Skin of body (tissue), 2 donors: Measurements from ENCODE around the gene FAM13C. TPM values are rescaled to one million over a fixed set of nuclear protein-coding genes. Genes with fewer than 3 reads are reported as not detected.

ENCODE experiments used
- DNase-seq: peaks from one replicate; lab custom pipeline; 2025; lab: John Stamatoyannopoulos, UW
- total RNA-seq: library from RNA; depleted of rRNA; stranded (reverse); fragments of >200 nt; gene quantifications from one replicate; pipeline ENCODE4 v1.2.3, GENCODE V29; 2014

Gene FAM13C
- total RNA-seq, 1 donor from 2014 or later = 16.8 TPM

- DNase-seq = no peak
These were observed 45.3 kb downstream of the FAM13C start for GRCh38 chr10:59317066-59317465.

DNA sequence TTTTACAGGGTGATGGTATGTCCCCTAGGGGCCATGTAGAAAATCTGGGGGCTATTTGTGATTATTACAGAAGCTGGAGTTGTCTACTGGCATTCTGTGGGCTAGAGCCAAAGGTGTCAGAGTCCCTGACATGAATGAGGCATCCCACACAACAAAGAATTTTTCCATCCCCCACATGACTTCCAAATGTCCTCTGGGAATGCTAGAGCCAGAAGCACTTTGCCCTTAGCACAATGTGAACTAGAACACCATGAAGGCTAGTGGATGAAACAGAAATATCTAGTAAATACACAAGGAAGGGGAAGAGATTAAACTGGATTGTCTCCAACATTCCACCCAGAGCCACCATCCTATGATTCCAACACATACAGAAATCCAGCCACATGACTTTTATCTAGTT is 46.9 kb downstream of the FAM13C start:
- no peak for DNase-seq

GRCh38 chr10:59314268-59314667 is 48.1 kb downstream of the FAM13C start:
- DNase-seq = peak; percentile 46

DNA sequence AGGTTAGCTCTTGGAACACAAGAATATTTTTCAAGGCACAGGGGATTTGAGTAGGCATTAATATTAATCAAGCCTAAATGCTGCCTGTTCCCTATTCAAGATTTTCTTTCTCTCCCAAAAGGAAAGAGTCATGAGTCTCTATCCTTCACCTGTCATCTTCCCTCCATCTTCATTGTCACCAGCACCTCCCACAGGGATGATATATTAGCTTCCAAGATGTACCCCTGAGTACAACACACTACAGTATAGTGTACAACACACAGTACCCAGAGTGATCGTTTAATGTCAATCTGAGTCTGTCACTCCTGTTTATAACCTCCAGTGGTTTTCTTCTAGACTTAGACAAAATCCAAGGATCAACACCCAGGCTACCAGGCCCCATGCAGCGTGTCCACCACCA is 50.1 kb downstream of the FAM13C start:
- DNase-seq = no peak

- DNase-seq = no peak
These were observed 51.3 kb downstream of the FAM13C start for GRCh38 chr10:59311025-59311424.

GRCh38 chr10:59310324-59310914 is 51.9 kb downstream of the FAM13C start:
- peak; percentile 33 for DNase-seq

DNA sequence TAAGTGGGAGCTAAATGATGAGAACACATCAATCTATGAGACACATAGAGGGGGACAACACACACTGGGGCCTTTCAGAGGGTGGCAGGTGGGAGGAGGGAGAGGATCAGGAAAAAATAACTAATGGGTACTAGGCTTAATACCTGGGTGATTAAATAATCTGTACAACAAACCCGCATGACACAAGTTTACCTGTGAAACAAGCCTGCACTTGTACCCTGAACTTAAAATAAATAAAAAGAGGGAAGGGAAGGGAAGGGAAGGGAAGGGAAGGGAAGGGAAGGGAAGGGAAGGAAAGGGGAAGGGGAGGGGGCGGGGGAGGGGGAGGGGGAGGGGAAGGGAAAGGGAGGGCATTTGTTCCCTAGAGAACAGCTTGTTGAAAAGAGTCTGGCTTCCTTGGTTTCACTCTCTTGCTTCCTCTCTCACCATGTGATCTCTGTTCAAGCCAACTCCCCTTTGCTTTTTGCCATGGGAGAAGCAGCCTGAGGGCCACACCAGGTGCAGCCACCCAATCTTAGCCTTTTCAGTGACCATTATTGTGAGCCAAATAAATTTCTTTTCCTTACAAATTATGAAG is 57.7 kb downstream of the FAM13C start:
- no peak for DNase-seq

- DNase-seq = no peak
These were observed 59.3 kb downstream of the FAM13C start for GRCh38 chr10:59303018-59303417.

GRCh38 chr10:59302381-59302780 is 60.0 kb downstream of the FAM13C start:
- DNase-seq = no peak

DNA sequence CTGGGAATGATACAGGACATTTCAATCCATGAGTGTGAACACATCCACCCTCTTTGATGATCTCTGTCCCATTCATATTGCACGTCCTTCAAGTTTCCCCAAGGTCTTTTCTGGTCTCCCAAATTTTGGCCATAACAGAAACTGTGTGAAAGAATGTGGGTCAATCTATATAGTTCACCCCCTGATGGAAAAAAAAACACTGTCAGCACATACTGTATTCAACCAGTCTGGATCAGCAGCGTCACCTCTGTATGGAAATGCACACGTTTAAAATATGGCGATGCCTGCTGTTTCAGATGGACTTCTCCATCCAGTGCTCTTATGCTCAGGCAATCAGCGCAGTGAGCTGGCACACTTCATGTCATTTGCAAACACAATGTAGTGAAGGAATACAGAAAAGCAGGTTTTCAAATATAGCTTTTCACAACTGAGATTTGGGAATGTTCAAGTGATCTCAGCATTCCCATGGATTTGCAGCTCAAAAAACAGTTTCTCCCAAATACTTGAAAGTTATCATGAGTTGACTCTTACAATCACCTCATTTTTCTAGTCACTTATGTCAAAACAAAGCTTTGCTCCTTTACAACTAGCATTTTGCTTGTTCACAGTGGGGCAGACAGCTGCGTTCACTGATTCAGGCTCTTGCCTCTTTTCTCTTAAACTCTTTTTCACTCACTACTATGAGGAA is 61.1 kb downstream of the FAM13C start:
- no peak for DNase-seq

DNA sequence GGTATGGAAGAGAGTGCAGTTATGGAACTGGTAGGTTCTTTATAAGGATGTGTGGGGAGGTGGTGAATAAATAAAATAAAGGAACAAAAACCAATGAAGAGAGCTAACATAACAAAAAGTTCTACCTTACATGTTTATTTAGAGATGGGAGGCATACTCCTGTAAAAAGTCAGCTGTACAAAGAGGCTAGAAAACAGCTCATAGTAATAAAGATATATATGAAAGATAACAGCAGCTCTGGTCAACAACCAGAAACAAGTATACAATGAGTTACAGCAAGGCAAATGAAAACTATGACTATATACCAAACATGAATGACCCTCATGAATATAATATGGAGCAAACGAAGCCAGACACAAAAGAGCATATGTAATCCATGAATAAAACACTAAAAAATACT is 62.0 kb downstream of the FAM13C start:
- DNase-seq = no peak

- no peak for DNase-seq
These were observed 62.4 kb downstream of the FAM13C start for GRCh38 chr10:59299933-59300332.

- DNase-seq = no peak
These were observed 71.9 kb downstream of the FAM13C start for GRCh38 chr10:59290448-59290847.

GRCh38 chr10:59289853-59290252 is 72.5 kb downstream of the FAM13C start:
- DNase-seq = no peak

DNA sequence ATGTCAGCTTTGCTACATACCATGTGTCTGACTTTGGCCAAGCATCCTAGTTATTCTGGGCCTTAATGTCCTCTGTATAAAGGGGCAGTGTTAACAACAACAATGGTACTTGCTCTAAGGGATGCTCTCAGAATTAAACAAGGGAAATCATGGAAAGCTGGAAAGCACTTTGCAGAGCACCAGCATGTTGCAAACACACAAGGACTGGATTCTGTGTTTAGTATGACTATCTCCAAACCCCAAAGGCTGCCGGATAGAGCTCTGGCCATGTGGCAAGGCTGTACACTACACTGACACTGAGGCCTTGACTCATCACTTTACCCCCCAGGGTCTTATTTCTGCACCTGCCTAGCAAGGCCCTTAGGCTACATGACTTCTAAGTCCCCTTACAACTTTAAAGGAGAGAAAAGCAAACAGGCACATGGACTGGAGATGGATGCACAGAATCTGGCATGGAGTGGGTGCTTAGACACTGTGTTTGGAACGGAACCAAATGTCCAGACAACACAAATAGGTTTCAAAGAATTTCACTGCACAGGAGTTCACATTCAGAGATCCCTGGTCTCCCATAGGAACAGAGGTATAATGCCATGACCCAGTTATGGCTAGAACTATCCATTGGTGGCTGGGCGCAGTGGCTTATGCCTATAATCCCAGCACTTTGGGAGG is 74.6 kb downstream of the FAM13C start:
- no peak for DNase-seq

- DNase-seq = no peak
These were observed 76.5 kb downstream of the FAM13C start for GRCh38 chr10:59285848-59286247.

DNA sequence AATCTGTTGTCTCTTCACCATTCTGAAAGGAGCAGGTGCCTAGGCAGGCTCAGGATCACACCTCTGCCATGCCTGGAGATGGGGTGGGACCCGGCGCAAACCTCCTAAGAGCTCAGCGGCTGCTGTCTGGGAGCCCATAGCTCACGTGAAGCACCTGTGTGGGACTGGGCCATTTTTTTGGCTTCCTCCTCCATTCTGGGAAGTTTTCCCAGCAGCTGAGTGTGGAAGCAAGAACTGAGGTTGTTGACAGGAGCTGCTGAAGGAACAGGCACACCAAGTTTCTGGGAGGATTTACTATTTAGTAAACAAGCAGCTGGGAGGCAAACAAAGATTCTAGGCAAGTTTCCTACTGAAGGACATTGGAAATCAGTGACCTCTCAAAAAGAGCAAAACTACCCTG is 77.3 kb downstream of the FAM13C start:
- no peak for DNase-seq

DNA sequence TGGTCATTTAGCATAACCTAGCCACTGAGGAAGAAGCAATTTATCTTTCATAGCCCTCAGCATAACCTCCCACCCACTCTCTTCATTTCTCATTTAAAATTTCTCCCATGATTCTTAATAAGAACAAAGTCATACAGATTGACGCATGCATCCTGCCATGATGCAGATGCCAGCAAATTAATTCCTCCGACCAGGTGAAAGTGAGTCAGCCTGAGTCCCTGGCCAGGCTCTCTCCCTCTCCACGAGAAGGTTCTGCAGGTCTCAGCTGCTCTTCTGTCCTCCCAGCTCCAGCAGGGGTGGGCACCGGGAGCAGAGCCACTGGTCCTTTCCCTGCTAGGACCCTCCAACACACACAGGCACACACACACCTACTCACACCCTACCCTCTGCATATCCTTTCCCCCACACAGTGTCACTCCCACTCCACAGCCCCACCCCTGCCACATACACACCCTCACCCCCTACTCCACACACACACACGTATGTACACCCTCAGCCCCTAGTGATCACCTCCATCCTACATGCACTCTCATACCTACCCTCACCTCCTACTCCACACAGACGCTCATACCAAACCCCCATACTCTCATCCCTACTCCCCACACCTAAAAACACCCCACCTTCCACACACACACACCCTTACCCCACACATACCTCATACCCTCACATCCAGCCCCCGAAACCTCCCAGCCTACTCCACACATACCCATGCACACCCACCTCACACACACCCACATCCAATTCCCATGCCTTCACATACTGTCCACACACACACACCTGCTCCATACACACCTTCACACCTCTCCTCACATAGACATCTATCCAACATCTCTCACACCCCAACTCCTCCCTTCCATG is 78.0 kb downstream of the FAM13C start:
- no peak for DNase-seq

DNA sequence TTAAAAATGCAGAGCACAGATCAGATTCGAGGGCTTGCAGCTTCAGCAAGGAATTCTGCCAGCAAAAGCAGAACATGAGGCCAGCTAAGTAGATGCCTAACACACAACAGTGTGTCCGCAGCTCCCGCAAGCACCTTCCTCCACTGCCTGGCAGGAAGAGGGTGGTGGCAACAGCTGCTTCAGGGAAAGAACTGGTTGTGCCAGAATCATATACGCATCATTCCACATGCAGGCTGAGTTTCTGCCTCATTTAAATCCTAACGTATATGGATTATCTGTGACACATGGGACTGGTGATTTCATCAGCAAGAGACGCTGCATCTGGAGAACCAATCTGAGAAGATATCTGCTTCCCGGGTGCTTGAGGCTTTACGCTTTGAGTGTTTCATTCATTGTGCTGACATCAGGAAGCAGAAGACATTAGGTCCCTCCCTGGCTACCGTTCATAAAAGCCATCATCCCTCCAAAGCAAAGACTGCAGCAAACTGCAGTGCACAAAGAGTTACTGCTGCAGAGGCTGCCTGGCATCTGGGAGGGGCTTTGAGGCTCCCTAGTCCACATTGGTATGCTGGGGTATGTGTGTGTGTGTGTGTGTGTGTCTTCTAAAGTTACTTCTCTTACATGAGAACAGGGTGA is 78.8 kb downstream of the FAM13C start:
- DNase-seq = no peak

GRCh38 chr10:59281861-59282260 is 80.5 kb downstream of the FAM13C start:
- DNase-seq = no peak

DNA sequence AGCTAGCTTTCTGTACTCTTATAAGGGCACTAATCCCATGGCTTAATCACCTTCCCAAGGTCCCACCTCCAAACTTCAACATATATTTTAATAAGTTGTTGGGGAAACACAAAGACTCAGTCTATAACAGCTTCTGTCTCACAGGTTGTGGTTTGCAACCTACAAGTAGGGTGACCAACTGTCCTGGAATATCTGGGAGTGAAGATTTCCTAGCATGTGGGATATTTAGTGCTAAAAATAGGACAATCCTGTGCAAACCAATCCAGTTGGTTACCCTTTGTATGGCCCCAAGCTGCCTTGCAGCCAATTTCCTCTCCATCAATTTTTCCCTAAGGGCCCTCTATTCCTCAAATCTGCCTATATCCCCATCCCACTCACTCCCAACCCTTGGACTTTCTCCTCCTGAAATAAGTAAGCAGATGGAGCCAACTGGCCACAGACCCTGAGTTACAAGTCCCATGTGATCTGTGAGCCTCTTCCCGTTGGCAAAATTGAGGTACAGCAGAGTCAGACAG is 82.3 kb downstream of the FAM13C start:
- no peak for DNase-seq
